Testis (tissue), 2 donors: ENCODE measurements around the gene P3H1.

Experiments
- CTCF ChIP-seq, 3 experiments: fragments of 450-650 bp in 2 of 3; fragments of 200-600 bp in 1 of 3; sonication (generic) in 1 of 3; IDR thresholded peaks; one replicate each; pipeline ENCODE4 v1.5.1; 2016 to 2019; ENCODE audit warnings: antibody characterized with exemption in 3 of 3, mild to moderate bottlenecking in 2 of 3, moderate library complexity in 1 of 3
- POLR2A ChIP-seq: fragments of 450-650 bp; IDR thresholded peaks from one replicate; pipeline ENCODE4 v1.6.1; 2017; ENCODE audit warnings: antibody characterized with exemption, mild to moderate bottlenecking, moderate library complexity

- TF ChIP-seq CTCF (IDR thresholded peaks at IDR 0.05) (no peak), POLR2A (no peak)
Measured at GRCh38 chr1:42773420-42773819, 6.6 kb upstream of the P3H1 start.
